CD4-positive, alpha-beta T cell (primary cell): Measurements from ENCODE around the gene SCAANT1. TPM values are rescaled to one million over a fixed set of nuclear protein-coding genes. Genes with fewer than 3 reads are reported as not detected.

Source experiments
- ATAC-seq: fragments of 200-7000 bp; cut with Tn5 transposase; one replicate; pipeline ENCODE4 v1.10.0; 2022; ENCODE audit warnings: mild to moderate bottlenecking; ENCODE audit not compliant: poor library complexity
- CTCF ChIA-PET: fragments of 350-600 bp; sonication (Branson Sonifier 250); formaldehyde crosslinking; loops from one replicate; lab custom pipeline; 2021; ENCODE audit warnings: antibody characterized with exemption, inconsistent platforms; lab: Charles Lee
- POLR2A ChIA-PET: fragments of 350-600 bp; sonication (Branson Sonifier 250); formaldehyde crosslinking; loops from one replicate; lab custom pipeline; 2021; ENCODE audit warnings: antibody characterized with exemption, inconsistent platforms; lab: Charles Lee
- DNase-seq, 14 experiments: peaks; one replicate each; pipeline ENCODE4 v3.0.0-alpha.2; 2013 to 2020; ENCODE audit warnings: mixed read lengths in 2 of 14
- H3K27ac ChIP-seq, 2 donors: one replicate each; pipeline versions ENCODE4 v1.5.1 to v1.7.0; 2013; ENCODE audit warnings: low read length in 2 of 2, low read depth in 1 of 2, mild to moderate bottlenecking in 1 of 2
- H3K27me3 ChIP-seq, 2 experiments: 1 replicate in 1 of 2; 2 replicates in 1 of 2; pipeline versions ENCODE4 v1.6.1 to v1.7.0; 2013; ENCODE audit warnings: low read length in 2 of 2, control low read depth in 1 of 2, mild to moderate bottlenecking in 1 of 2, moderate library complexity in 1 of 2; ENCODE audit not compliant: insufficient read depth in 2 of 2, control insufficient read depth in 1 of 2
- H3K36me3 ChIP-seq: one replicate; pipeline ENCODE4 v1.6.1; 2013; ENCODE audit warnings: low read length, control low read depth; ENCODE audit not compliant: insufficient read depth
- H3K4me1 ChIP-seq: one replicate; pipeline ENCODE4 v1.6.1; 2013; ENCODE audit warnings: low read length, control low read depth; ENCODE audit not compliant: insufficient read depth
- H3K4me3 ChIP-seq: one replicate; pipeline ENCODE4 v1.5.1; 2013; ENCODE audit warnings: mild to moderate bottlenecking, low read length, moderate library complexity
- H3K9me3 ChIP-seq, 2 experiments: 1 replicate in 1 of 2; 2 replicates in 1 of 2; pipeline versions ENCODE4 v1.6.1 to v1.7.0; 2013; ENCODE audit warnings: low read length in 2 of 2, mild to moderate bottlenecking in 2 of 2, control low read depth in 1 of 2, moderate library complexity in 1 of 2; ENCODE audit not compliant: control insufficient read depth in 1 of 2, insufficient read depth in 1 of 2
- H3K27ac Mint-ChIP-seq: one replicate; pipeline ENCODE4 v1.8.0; 2020; ENCODE audit warnings: mixed read lengths
- H3K27me3 Mint-ChIP-seq: one replicate; pipeline ENCODE4 v1.8.0; 2021; ENCODE audit warnings: mixed read lengths
- H3K36me3 Mint-ChIP-seq: one replicate; pipeline ENCODE4 v1.8.0; 2021; ENCODE audit warnings: low read depth, mixed read lengths
- H3K4me1 Mint-ChIP-seq: one replicate; pipeline ENCODE4 v1.8.0; 2021; ENCODE audit warnings: low read depth, mixed read lengths
- H3K4me3 Mint-ChIP-seq: one replicate; pipeline ENCODE4 v1.8.0; 2020; ENCODE audit warnings: mild to moderate bottlenecking, mixed read lengths
- H3K9me3 Mint-ChIP-seq: one replicate; pipeline ENCODE4 v1.8.0; 2020; ENCODE audit warnings: mixed read lengths
- CTCF ChIP-seq: fragments of 200-600 bp; IDR thresholded peaks from one replicate; pipeline ENCODE4 v1.8.0; 2022; ENCODE audit warnings: antibody characterized with exemption, mild to moderate bottlenecking
- intact Hi-C, 2 experiments: fragments of 100-400 bp; cut with DNase I in 1 of 2; cut with micrococcal nuclease in 1 of 2; formaldehyde crosslinking; loops; one replicate each; pipeline versions ENCODE4 v1.15.1 to v1.9.0; 2023 to 2025; cut with DNase I, micrococcal nuclease
- total RNA-seq, 174 experiments: library from RNA in 2 of 174; stranded (reverse) in 2 of 174; gene quantifications; one replicate each; pipeline ENCODE4 v1.2.3 and lab custom pipeline; 2021 to 2026

Gene SCAANT1
- total RNA-seq, 2 experiments from 2014 or later, result 1.4 to 2.1 TPM

GRCh38 chr3:63932509-63933212 is 20.5 kb upstream of the SCAANT1 start:
- no peak for DNase-seq
- no peak for ATAC-seq
- TF ChIP-seq CTCF, result no peak
- intact Hi-C loops, result no loop called here
- no peaks in the 10 kb centered on the region for H3K9me3 ChIP-seq
- Mint-ChIP-seq H3K36me3 (peaks cover 14% of the 10 kb centered on the region), H3K27ac (peak overlapping the region; percentile 53), H3K27me3 (no peaks in the 10 kb centered on the region), H3K4me1 (peaks cover 83% of the 10 kb centered on the region), H3K4me3 (no peak overlapping the region), H3K9me3 (no peaks in the 10 kb centered on the region)
- peak overlapping the region in 1 of 2 donors; percentile 24 for H3K27ac ChIP-seq
- H3K27me3 ChIP-seq, result no peaks in the 10 kb centered on the region
- peaks cover 3% of the 10 kb centered on the region for H3K36me3 ChIP-seq
- H3K4me1 ChIP-seq, result peaks cover 19% of the 10 kb centered on the region
- ChIA-PET POLR2A (no interaction called here), CTCF (no interaction called here)
- no peak overlapping the region for H3K4me3 ChIP-seq

GRCh38 chr3:63931290-63931689 is 19.1 kb upstream of the SCAANT1 start:
- Histone ChIP-seq H3K27me3 (no peaks in the 10 kb centered on the region), H3K9me3 (no peaks in the 10 kb centered on the region), H3K4me1 (peaks cover 19% of the 10 kb centered on the region), H3K27ac (no peak overlapping the region), H3K36me3 (peaks cover 7% of the 10 kb centered on the region), H3K4me3 (no peak overlapping the region)
- CTCF ChIA-PET, result no interaction called here
- ATAC-seq (no peak), DNase-seq (no peak)
- TF ChIP-seq CTCF, result no peak
- POLR2A ChIA-PET, result no interaction called here
- Mint-ChIP-seq H3K4me1 (peaks cover 81% of the 10 kb centered on the region), H3K27ac (peak overlapping the region; percentile 53), H3K36me3 (peaks cover 28% of the 10 kb centered on the region), H3K4me3 (no peak overlapping the region), H3K9me3 (no peaks in the 10 kb centered on the region), H3K27me3 (no peaks in the 10 kb centered on the region)
- intact Hi-C loops, result no loop called here

- H3K4me1 Mint-ChIP-seq, result peaks cover 65% of the 10 kb centered on the region
- no peak for ATAC-seq
- H3K27me3 Mint-ChIP-seq, result no peaks in the 10 kb centered on the region
- ChIA-PET CTCF (no interaction called here), POLR2A (interaction anchor here (1.0 kb wide), 2 partner anchors 65 to 95 kb away, joined by 3 to 5 read pairs; partner anchors contain the start of genes ATXN7, PSMD6 and THOC7)
- Histone ChIP-seq H3K27me3 (no peaks in the 10 kb centered on the region), H3K36me3 (peaks cover 30% of the 10 kb centered on the region), H3K4me1 (peaks cover 4% of the 10 kb centered on the region), H3K4me3 (no peak overlapping the region), H3K9me3 (no peaks in the 10 kb centered on the region), H3K27ac (no peak overlapping the region)
- intact Hi-C loops, result no loop called here
- no peak overlapping the region for H3K4me3 Mint-ChIP-seq
- no peak overlapping the region for H3K27ac Mint-ChIP-seq
- H3K36me3 Mint-ChIP-seq, result peaks cover 62% of the 10 kb centered on the region
- no peaks in the 10 kb centered on the region for H3K9me3 Mint-ChIP-seq
- TF ChIP-seq CTCF, result no peak
- no peak for DNase-seq
These were observed 15.5 kb upstream of the SCAANT1 start for GRCh38 chr3:63927422-63928280.
